ENCODE results near the gene COX15.

COX15 gene

GRCh38 chr10:99682752-99683151, 49.2 kb downstream of the COX15 start:
- TF ChIP-seq CTCF (conservative IDR thresholded peaks at IDR 0.05) (peak; percentile 25), ZFX (IDR thresholded peaks at IDR 0.05) (no peak)
- H3K27ac ChIP-seq, result no peak overlapping the region
